ACHN (cell line): Measurements from ENCODE around the gene PKDCC.
A peak's percentile ranks its signal among the peaks of the same experiment; 100 is the strongest.

Source experiments
- DNase-seq: peaks from one replicate; pipeline ENCODE4 v3.0.0-alpha.2; 2015
- in situ Hi-C: cut with HindIII; loops from 2 replicates; pipeline ENCODE4 v1.10.0; 2017; ENCODE audit warnings: low sequenced_read_pairs, low pct_ligation_motif_present, low pct_unique_long_range_greater_than_20kb

PKDCC gene

DNA sequence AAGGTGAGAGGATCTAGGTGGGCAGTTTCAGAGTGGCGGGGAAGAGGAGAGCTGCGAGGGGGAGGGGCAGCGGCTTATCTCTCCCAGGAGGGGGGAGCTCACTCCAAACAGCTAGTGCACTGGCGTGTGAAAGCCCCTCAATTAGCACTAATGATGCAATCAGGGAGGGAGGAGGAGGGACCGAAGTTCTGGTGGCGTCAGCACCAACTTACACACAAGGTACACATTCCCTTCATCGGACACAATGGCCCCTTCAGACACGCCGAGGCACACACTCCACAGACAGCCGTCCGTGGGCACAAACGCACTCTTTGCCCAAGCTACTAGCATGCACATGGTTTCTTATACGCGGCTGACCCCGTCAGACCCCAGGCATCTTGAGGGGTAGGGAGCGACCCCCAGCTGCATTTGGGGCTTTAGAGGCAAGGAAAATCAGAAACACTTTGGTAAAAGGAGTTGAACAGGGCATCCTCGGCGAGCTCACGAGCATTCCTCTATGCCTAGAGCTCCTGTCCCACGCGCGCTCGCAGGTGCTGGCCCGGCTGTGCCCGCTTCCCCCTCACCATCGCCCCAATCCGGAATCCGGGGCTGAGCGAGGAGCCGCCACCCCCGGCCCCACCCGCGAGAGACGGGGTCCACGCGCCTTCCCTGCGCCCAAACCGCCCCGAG, 868 bp upstream of the PKDCC start:
- no peak for DNase-seq
- in situ Hi-C loops: no loop called here

GRCh38 chr2:42048299-42049220, 739 bp downstream of the PKDCC start:
- DNase-seq: peak; percentile 40
- in situ Hi-C loops: no loop called here

GRCh38 chr2:42049221-42050009, 1.6 kb downstream of the PKDCC start:
- in situ Hi-C loops: no loop called here
- no peak for DNase-seq

DNA sequence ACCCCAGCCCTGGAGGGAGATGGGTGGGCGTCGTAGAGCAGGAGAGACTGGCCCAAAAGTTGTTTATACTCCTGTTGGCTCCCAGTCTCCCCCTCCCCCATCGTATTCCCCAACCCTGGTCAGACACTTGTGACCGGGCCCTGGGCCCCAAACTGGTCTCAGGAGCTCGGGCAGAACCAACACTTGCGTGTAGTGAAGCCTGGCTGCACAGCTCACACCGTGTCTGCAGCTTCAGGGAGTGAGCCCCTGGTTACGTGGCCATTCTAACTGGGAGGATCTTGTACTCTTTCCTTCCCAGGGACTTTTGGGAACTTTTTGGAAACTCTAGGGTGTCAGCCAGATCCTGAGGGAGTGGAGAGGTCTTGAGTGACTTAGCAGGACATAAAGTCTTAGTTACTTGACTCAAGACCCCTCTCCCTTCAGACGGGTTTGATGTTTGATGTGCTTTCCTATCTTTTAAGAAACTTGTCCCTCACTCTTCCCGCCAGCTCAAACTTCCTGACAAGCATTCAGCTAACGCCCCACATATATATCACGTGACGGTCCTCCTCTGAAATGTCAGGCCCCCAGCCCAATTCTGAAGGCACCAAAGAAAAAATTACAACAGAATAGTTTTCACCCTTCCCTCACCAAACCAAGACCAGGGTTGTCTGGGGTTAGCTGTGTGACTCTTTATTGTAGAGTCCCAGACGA, 2.3 kb downstream of the PKDCC start:
- no peak for DNase-seq
- in situ Hi-C loops: no loop called here

DNA sequence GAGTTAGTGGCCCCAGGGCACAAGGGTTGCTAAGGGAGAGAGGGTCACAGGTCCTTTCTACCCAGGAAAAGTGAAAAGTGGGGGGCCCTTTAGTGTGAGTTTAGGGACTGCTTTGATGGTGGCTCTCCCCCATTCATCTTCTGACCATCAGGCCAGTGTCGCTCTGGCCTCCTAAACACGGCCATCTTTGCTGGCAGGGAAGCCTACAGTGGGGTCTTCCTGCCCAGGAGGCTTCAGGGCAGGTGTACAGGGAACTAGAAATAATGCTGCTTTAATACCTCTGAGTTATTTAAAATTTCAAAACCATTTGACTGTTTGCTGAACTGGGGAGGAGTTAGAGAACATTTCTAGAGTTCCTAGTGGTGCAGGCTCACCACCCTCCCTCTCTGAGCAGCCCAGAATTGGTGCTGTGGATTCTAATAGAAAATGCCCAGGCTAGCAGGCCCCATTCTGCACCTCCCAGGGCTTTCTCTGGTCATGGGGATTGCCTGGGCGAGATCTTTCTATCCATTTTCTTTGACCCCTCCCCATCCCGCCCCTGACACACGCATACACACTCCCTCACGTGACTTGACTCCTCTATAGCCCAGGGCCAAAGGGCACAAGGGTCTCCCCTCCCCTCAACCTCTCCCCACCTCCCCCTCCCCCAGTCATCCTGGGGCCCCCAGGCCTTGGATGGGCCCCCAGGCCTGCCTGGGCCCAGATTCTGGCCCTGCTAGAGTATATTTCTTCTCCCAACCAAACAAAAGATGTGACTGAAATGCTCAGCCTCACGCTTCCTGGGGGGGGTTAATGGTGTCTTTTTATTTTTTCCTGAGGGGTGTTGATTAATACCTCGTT, 3.1 kb downstream of the PKDCC start:
- in situ Hi-C loops: no loop called here
- DNase-seq: no peak

DNA sequence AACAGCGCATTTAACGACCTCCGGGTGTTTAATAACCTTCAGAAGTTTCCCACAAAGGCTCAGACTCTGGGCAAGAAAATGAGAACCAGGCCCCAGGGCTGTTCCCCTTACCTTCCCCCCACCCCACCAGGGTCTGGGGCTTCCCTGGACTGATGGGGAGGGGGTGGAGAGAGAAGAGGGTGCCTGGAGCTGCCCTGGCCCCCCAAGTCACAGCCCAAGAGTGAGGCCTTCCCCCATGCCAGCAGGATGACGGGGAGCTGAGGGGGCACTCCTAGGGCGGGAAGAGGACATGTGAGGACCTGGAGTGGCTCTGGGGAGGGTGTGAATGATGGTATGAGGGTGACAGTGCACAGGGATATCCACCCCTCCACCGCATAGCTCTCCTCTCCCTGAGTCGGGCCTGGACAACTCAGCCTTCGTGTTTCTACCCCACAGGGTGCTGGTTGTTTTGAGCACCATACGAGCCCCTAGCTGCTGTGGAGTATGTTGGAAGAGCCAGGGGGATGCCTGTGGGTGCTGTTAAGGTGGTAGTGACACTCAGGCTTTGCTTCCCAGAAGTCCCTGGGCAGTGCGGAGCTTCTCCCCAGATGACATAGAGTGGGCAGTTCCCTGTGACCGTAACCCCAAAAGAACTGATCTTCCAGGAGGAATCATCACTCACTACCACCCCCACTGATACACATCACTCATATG, 3.9 kb downstream of the PKDCC start:
- DNase-seq: no peak
- in situ Hi-C loops: no loop called here

DNA sequence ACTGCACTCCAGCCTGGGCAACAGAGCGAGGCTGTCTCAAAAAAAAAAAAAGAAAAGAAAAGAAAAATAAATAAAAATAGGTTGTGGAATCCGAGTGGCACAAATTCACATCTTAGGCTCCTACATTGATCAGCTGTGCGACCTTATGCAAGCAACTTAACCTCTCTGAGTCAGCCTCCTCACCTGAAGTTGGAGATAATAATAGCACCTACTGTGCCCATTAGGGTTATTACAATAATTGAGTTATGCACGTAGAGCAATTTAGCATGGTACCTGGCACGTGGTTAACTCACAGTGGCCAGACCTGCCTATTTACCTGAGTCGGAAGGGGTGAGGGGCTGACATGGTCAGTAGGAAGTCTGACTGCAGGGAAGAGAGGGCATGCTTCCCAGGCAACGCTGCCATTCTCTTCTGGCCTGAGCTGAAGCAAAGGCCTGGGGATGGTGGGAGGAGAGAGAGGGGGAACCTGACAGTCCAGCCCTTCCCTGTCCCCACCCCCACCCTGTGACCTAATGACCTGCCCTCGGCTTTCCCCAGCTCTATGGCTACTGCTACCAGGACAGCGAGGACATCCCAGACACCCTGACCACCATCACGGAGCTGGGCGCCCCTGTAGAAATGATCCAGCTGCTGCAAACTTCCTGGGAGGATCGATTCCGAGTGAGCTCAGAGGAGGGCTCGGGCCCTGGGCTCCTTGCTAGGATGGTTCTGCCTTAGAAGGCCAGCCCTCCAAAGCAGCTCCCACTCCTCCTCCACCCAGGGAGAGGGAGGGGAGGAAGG, 5.1 kb downstream of the PKDCC start:
- in situ Hi-C loops: no loop called here

GRCh38 chr2:42053482-42053790, 5.6 kb downstream of the PKDCC start:
- in situ Hi-C loops: no loop called here
- no peak for DNase-seq

More for the DNA sequence above, 5.1 kb downstream of the PKDCC start:
- no peak for DNase-seq

GRCh38 chr2:42053791-42054701, 6.2 kb downstream of the PKDCC start:
- DNase-seq: no peak
- in situ Hi-C loops: no loop called here

GRCh38 chr2:42054714-42055430, 7.1 kb downstream of the PKDCC start:
- in situ Hi-C loops: no loop called here

GRCh38 chr2:42055573-42056514, 8.0 kb downstream of the PKDCC start:
- in situ Hi-C loops: no loop called here

More at GRCh38 chr2:42054714-42055430, 7.1 kb downstream of the PKDCC start:
- no peak for DNase-seq

DNA sequence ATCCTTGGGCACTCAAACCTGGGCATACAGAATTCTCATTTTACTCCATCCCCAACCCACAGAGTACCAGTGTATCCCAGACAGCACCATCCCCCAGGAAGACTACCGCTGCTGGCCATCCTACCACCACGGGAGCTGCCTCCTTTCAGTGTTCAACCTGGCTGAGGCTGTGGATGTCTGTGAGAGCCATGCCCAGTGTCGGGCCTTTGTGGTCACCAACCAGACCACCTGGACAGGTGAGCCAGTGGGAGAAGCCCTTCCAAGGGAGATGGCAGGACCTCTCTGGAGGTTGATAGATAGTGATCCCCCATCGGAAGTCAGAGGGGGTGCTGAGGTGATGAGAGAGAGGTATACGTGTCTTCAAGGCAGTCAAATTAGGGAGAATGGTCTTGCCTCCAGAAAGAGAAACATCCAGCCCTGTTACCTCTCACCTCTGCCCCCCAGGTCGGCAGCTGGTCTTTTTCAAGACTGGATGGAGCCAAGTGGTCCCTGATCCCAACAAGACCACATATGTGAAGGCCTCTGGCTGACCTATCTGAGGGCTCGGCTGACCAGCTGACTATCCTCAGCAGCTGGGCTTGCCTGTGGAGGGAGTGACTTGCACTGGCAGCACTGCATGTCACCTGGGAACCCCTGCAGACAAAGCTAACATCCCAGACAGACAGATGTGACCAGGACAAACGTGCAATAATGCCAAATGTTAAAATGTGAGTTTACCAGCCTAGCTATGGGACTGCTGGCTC, 9.5 kb downstream of the PKDCC start:
- in situ Hi-C loops: no loop called here
- no peak for DNase-seq

More at GRCh38 chr2:42055573-42056514, 8.0 kb downstream of the PKDCC start:
- no peak for DNase-seq

DNA sequence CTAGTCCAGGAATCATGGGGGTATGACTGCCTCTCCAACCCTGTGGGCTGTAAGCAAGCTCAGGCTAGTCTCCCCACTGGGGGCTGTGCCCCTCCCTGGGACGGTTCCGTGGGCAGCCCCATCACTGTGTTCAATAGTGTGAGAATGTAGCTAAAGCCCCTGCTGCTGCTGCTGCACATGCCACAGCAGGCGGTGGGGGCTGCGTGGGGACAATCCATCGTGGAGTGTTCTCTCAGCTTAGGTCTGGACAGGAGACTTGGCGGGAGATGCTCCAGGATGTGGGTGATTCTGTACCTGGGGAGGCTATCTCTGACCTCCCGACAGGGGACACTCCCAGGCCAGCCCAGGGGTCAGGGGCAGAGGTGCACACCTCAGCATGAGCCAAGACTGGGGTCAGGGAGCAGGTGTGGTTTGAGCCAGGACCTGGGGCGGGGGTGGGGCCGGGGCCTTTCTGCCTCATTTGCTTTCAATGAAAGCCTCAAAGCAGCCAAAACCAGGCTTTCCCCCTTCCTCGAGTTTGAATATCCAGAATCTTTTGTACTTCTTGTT, 10.2 kb downstream of the PKDCC start:
- in situ Hi-C loops: no loop called here
- no peak for DNase-seq
